GM20431 (cell line): ENCODE measurements around the gene WFIKKN2.

ENCODE experiments used
- in situ Hi-C: fragments of 300-500 bp; cut with MseI, MboI; formaldehyde crosslinking; loops from one replicate; pipeline ENCODE4 v1.15.0; 2020; ENCODE audit warnings: low sequenced_read_pairs; ENCODE audit not compliant: unreplicated experiment

The WFIKKN2 gene

GRCh38 chr17:50808413-50808812 lies 27.0 kb upstream of the WFIKKN2 start:
- in situ Hi-C loops, result no loop called here

DNA sequence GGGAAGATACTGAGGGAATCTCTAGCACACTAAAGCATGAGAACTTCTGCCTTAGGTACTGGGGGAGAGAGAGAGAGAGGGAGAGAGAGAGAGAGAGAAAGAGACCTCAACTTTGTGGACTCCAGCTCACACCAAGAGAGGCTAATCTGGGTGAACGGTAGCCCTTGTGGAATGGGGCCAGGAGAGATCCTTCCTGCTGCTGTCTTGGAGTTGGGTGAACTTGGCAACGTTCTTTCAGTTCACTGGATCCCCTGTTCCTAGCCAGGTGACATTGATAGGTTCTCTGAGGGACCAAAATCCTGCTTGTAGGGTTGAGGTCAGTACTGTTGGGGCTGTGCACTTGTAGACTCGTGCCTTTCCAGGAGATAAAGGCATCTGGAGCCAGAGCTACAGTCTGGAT lies 26.5 kb upstream of the WFIKKN2 start:
- in situ Hi-C loops, result no loop called here

DNA sequence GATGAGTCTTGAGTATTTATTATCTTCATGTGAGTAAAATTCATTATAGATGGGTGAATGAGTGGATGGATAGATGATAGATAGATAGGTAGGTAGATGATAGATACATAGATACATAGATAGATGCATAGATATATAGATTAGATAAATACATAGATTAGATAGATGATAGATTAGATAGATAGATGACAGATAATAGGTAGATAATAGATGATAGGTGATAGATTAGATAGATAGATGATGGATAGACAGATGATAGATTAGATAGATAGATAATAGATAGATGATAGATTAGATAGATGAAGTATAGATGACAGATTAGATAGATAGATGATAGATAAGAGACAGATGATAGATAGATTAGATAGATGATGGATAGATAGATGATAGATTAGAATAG lies 21.8 kb upstream of the WFIKKN2 start:
- in situ Hi-C loops, result no loop called here

DNA sequence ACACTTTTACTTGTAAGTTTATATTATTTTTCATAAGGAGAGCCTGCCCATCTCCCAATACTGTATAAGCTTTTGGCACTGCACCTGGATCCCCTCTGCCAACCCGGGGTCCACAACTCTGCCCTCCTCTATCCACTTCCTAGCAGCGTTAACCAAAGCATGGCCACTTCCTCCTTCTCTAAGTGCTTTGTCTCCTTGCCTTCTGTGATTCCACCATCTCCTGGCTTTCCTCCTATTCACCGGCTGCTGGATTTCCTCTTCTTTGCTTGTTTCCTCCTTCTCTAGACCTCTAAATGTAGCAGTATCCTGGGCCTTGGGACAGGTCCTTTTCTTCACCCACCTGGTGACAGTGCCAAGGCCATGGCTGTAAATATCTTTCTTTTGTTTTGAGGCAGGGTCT lies 20.0 kb upstream of the WFIKKN2 start:
- in situ Hi-C loops, result no loop called here

DNA sequence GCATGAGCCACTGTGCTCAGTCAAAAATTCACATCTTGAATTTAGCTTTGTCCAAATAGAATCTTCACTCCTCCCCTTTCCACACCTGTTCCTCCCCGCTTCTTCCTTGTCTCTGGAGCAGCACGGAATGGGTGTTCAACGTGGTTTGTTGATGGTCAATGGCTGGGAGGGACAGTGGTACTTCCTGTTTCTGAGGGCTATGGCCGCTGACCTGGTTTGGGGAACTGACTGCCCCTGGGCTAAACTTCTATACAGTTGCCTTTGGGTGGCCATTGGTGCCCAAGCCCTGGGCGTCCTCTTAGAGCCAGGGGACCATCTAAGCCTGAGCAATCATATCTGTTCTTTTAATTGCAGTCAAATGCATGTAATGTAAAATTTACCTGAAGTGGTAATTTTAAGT lies 19.1 kb upstream of the WFIKKN2 start:
- in situ Hi-C loops, result no loop called here

GRCh38 chr17:50816771-50817751 lies 18.3 kb upstream of the WFIKKN2 start:
- in situ Hi-C loops, result no loop called here

DNA sequence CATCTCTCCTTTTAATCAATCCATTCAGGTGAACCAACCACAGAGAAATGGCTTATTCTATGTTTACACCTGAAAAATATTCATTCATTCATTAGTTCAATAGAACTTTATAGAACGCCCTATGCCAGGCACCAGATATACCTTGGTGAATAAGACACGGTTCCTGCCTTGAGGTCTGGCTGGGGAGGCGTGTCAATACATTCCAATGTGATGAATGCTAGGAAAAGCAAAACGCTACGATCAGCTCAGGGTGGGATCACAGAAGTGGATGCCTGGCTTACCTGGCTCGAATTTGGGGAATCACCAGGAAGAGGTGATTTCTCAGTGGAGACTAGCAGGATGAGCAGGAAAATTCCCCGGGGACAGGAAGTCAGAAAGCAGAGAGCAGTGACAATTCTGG lies 17.5 kb upstream of the WFIKKN2 start:
- in situ Hi-C loops, result no loop called here

- in situ Hi-C loops, result no loop called here
Measured at GRCh38 chr17:50818261-50818660, 17.1 kb upstream of the WFIKKN2 start.

DNA sequence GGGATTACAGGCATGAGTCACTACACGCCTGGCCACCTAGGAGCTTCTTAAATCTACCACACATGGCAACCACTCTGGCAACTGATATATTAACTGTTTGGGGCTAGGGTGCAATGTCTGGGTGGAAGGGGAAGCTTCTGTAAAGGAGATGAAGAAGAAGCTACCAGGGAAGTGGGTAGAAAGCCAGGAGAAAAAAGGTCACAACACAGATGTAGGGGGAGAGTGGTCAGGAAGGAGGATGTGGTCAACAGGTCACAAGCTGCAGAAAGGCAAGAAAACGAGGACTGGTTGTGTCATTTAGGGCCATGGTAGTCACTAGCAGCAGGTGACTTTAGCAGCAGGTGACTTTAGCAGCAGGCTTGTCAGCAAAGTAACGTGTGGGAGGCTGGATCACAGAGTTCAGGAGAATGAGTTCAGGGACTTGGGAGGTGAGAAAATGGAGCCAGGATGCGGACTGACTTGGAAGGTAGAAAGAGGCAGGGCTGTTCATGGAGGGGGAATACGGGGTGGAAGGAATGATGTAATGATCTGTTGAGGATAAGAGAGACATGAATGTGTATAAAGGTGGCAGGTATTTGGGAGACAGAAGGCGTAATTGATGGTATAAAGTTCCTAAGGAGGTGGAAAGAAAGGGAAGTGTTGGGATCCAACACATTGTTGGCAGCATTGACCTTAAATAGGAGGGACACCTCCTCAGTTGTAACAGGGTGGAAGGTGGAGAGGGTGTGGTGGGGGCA lies 16.3 kb upstream of the WFIKKN2 start:
- in situ Hi-C loops, result no loop called here

DNA sequence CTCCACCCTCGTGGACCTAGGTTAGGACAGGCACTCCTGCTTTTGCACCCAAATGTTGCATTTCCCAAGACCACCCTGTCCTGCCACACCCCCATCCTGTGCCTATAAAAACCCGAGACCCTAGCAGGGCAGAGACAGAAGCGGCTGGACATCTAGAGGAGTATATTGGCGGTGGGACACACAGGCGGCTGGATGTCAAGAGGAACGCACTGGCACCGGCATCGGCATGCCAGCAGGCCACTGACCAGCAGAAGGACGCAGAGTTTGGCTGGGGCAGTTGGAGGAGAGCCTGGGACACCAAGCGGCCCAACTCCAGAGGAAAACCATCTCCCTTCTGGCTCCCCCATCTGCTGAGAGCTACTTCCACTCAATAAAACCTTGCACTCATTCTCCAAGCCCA lies 14.7 kb upstream of the WFIKKN2 start:
- in situ Hi-C loops, result no loop called here

DNA sequence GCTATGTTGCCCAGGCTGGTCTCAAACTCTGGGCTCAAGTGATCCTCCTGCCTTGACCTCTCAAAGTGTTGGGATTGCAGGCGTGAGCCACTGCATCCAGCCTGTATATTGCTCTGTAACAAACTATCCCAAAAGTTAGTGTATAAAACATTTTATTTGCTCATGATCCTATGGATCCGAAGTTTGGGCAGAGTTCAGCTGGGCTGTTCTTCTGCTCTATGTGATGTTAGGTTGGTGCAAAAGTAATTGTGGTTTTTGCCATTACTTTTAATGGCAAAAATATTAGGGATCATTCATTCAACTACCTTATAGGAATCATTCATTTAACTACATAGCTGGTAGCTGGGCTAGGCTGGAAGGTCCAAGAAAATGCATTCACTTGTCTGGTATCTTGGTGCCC lies 12.8 kb upstream of the WFIKKN2 start:
- in situ Hi-C loops, result no loop called here

DNA sequence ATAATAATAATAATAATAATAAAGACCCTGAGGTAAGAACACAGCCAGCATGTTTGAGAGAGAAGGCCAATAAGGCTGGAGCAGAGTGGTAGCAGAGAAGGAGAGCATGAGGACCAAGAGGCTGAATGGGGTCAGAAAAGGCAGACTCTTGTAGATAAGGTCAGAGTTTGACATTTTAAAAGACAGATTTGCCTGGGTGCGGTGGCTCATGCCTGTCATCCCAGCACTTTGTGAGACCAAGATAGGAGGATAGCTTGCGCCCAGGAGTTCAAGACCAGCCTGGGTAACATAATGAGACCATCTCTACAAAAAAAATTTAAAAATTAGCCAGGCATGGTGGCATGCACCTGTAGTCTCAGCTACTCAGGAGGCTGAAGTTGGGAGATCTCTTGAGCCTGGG lies 11.0 kb upstream of the WFIKKN2 start:
- in situ Hi-C loops, result no loop called here

DNA sequence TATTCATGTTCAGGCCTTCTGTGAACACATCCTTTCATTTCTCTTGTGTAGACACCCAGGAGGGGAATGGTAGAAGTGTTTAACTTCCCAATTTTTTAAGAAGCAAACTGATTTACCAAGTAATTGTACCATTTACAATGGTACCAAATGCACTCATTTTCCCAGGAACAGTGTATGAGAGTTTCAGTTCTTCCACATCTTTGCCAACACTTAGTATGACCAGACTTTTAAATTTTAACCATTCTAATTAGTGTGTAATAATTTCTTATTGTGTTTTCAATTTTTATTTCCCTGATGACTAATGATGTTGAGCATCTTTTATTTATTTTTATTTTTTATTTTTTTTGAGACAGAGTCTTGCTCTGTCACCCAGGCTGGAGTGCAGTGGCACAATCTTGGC lies 10.2 kb upstream of the WFIKKN2 start:
- in situ Hi-C loops, result no loop called here

GRCh38 chr17:50828508-50829170 lies 6.7 kb upstream of the WFIKKN2 start:
- in situ Hi-C loops, result no loop called here

DNA sequence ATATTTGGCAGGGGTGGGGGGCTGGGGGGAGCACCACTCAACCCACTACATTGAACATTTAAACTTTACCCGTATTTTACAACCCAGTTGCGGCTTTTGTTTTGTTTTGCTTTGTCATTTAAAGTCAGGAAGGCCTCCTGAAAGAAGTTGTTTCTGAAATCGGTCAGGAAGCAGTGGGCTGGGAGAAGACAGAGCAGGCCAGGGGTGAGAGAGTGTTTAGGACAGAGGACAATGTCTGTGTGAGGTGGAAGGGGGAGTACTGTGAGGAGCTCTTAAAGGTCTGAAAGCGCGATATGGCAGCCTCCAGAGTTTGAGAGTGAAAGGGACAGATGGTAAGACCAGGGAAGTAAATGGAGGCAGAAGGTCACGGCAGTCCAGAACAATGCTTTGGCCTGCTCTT lies 6.1 kb upstream of the WFIKKN2 start:
- in situ Hi-C loops, result no loop called here

DNA sequence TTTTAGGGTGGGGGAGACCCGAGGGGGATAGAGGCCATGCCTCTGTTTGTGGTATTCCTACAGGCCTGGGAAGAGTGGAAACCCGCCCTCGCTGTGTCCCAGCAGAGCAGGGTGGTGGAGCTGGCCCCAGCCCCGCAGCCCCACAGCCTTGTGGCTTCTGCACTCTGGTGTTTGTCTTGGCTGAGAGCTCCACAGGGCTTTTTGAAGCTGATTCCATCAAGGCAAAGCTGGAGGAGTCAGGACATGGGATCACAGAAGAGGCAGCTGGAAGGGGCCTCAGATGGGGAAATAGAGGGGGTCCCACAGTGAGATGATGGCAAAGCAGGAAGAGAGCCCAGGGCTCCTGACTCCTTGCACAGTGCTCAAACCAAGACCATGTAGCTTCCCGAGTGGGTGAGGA lies 5.0 kb upstream of the WFIKKN2 start:
- in situ Hi-C loops, result no loop called here

DNA sequence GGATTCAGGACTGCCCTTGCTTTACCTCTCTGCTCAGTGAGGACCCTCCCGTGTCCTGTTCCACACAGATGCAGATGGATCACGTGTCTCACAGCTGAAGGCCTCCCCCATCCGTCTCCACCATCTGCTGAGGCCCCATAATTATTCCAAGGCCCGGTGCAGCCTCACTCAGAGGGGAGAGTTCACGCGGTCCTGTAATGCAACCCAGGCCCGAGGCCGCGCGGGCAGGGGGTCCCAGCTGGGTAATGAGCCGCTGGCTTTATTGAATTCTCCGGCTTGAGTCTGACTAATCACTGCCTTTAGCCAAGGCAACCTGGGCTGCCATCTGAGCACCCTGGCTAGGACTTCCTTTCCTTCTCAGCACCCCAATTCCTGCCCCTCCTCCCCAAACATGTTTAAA lies 4.4 kb upstream of the WFIKKN2 start:
- in situ Hi-C loops, result no loop called here

DNA sequence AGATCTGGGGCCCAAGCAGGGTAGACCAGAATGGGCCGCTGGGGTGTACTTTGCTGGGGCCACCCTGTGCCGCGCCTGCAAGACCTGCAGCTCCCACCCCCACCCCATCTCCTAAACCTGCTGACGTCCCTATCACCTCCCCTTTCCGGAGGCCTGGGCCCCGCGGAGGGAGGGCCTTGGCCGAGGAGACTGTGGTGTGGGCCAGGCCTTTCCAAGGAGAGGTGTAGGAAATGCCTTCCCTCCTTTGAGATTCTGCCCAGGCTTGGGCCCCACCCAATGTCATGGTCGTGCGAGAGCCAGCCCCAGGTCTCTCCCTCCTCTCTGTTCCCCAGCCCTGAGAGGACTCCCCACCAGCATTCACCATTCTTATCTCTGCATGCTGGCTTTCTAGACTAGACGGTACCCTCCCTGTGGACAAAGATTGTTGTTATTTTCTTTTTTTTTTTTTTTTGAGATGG lies 3.9 kb upstream of the WFIKKN2 start:
- in situ Hi-C loops, result no loop called here

DNA sequence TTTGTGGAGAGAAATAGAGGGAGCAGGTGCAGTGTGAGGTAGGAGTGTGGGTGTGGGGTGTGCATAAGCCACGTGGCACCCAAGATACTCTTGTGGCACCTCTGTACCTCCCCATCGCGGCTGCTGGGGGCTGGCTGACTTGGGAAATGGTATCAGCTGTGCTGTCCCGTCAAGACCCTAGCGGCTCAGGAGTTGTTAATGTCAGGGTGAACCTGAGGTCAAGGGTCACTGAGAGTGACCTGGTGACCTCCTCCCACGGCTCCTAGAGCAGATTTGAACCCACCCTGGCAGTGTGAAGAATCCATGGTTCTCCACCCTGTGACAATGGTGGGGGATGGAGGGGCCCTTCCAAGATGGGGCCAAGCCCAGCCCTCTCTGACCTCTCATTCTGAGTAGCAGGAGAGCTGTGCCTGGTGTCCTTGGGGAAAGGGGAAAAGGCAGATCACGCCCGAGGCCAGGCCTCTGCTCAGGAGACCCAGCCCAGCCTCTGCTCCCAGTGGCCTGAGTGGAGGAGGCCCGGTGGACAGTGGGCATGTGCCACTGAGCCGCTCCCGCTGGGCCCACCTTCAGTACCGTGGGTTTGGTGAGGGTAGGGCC lies 3.0 kb upstream of the WFIKKN2 start:
- in situ Hi-C loops, result no loop called here

DNA sequence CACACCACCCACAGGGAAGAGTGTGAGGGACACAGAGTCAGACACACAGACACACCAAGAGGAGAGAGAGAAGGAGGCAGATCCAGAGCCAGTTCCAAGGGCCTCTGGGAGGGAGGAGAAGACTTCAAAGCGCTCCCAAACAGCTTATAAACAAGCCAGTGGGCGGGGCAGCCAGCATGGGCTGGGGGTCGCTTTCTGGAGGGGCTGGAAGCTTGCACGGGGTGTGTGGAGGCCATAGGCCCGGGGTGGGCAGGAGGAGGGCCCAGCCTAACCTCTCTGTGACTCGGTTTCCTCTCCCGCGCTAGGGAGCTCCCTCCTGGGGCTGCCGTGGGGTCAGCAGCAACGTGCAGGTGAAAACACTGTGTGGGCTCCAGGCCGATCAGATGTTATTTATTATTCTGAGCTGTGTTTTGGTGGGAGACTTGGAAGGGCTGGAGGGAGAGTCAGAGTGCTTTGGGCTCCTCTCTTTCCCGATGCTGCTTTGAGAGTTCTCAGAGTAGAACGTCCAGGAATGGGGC lies 2.5 kb upstream of the WFIKKN2 start:
- in situ Hi-C loops, result no loop called here
